Cardiac fibroblast (primary cell): ENCODE results near the gene NRBF2.

ENCODE experiments used
- DNase-seq, 2 donors: peaks; one replicate each; pipeline versions ENCODE4 v3.0.0 to v3.0.0-alpha.2; 2010; ENCODE audit warnings: low read depth in 2 of 2
- H3K4me3 ChIP-seq, 2 donors: replicated peaks in 1 of 2; 1 replicate in 1 of 2; 2 replicates in 1 of 2; pipeline ENCODE4 v1.5.1; 2011; ENCODE audit warnings: low read depth in 2 of 2, low read length in 2 of 2, mild to moderate bottlenecking in 2 of 2, moderate library complexity in 1 of 2
- TF ChIP-seq, protein P1 (sequence below): IDR thresholded peaks from one replicate; pipeline ENCODE4 v1.5.1; 2011; ENCODE audit warnings: low read depth, mild to moderate bottlenecking, low read length, inconsistent platforms

The NRBF2 gene

DNA sequence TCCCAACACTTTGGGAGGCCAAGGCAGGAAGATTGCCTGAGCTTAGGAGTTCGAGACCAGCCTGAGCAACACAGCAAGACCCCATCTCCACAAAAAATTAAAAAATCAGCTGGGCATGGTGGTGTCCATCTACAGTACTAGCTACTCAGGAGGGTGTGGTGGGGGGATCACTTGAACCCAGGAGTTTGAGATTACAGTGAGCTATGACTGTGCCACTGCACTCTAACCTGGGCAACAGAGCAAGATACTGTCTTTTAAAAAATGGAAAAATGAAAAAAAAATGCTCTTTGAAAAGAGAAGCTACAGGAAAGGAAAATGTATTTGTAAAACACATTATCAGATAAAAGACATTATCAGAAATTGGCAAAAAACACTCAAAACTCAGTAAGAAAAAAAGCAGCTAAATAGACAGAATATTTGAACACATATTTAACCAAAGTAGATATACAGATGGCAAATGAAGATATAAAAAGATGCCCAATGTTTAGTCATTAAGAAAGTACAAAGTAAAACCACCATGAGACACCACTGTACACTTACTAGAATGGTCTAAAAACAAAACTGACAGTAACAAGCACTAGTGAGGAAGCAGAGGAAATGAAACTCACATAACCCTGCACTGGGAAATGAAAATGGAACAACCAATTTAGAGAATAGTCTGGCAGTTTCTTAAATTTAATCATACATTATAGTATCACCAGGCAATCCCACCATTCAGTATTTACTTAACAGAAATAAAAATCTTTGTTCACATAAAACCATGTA is 40.5 kb downstream of the NRBF2 start:
- no peak overlapping the region for H3K4me3 ChIP-seq
- TF ChIP-seq, protein P1, sequence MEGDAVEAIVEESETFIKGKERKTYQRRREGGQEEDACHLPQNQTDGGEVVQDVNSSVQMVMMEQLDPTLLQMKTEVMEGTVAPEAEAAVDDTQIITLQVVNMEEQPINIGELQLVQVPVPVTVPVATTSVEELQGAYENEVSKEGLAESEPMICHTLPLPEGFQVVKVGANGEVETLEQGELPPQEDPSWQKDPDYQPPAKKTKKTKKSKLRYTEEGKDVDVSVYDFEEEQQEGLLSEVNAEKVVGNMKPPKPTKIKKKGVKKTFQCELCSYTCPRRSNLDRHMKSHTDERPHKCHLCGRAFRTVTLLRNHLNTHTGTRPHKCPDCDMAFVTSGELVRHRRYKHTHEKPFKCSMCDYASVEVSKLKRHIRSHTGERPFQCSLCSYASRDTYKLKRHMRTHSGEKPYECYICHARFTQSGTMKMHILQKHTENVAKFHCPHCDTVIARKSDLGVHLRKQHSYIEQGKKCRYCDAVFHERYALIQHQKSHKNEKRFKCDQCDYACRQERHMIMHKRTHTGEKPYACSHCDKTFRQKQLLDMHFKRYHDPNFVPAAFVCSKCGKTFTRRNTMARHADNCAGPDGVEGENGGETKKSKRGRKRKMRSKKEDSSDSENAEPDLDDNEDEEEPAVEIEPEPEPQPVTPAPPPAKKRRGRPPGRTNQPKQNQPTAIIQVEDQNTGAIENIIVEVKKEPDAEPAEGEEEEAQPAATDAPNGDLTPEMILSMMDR, result no peak
- DNase-seq, result no peak

DNA sequence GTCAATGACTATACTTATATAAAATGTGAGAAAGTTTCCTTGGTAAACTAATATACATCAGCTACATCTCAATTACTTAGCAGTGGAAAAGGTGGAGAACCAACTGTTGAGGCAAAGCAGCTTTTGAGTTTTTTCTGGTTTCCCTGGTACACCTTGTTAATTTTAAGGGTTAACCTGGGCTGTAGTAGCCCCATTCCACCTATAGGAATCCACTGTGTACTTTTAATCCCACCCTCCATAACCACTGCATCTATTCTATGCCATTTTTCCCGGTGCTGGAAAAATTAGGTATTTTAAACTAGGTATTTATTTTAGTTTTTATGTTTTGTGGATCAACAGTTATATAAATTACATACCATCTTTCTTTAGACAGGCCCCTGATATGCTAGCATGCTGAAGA is 42.4 kb downstream of the NRBF2 start:
- TF ChIP-seq, protein P1, result no peak
- no peak overlapping the region for H3K4me3 ChIP-seq
- no peak for DNase-seq

DNA sequence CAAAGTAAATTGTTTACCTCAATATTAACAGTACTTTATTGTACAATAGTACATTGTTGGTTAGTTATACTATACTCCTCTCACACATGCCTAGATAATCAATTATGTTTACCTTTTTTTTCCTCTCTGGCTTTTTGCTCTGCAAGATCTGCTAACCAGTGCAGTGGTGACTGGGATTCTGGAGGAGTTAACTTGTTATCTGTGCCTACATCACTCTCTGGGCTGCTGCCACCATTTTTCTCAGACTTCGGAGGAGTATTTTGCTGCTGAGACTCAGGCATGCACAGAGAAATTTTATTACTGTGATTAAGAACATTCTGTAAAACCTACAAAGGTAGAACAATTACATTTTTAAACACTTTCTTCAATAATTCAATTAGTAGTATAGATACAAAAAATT is 59.7 kb downstream of the NRBF2 start:
- DNase-seq, result peak in 1 of 2 donors; percentile 54
- H3K4me3 ChIP-seq, result no peak overlapping the region
- TF ChIP-seq, protein P1, result no peak

DNA sequence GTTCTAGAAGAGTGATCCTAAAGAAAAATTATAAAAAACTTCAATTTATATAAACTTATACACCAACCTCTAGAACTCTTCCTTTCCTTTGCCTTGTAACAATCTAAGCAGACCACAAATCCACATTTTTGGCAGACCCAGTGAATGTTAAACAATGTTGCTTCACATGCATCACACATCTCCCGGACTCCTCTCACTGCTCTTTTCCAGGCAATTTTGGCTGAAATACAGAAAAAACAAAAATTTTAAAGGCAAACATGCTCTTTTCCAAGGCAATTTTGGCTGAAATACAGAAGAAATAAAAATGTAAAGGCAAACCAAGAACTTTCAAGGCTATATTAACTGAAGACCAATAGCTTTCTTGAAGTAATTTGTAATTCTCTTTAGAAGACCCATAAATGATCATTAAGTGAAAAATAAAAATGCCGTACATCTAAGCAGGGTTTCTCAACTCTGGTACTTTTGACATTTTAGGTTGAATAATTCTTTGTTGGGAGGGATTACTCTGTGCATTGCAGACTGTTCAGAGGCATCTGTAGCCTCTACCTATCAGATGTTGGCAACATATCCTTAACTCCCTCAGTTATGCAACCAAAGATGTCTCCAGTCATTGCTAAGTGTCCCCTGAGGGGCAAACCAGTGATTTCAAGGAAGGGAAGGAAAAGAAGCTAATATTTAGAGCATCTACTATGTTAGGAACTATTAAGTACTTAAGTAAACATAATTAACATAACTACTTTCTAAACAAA is 64.4 kb downstream of the NRBF2 start:
- TF ChIP-seq, protein P1, result no peak
- DNase-seq, result peak; percentile 88 to 89
- H3K4me3 ChIP-seq, result no peak overlapping the region

DNA sequence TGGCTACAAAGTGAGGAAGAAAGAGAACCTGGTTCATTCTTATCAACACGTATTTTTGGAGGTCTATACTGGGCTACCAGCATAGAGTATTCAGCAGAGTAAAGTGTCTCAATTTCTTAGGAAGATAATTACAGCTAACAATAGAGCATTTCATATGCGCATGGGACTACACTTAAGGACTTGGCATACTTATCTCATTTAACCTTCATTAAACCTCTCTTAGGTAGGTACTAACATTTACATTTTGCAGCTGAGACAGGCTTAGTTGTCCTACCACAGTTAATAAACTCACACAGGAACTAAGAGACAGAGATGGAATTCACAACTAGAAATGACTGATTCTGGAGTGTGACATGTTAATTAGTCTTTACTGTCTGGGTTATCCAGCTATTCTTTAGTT is 66.6 kb downstream of the NRBF2 start:
- no peak for DNase-seq
- TF ChIP-seq, protein P1, result no peak

DNA sequence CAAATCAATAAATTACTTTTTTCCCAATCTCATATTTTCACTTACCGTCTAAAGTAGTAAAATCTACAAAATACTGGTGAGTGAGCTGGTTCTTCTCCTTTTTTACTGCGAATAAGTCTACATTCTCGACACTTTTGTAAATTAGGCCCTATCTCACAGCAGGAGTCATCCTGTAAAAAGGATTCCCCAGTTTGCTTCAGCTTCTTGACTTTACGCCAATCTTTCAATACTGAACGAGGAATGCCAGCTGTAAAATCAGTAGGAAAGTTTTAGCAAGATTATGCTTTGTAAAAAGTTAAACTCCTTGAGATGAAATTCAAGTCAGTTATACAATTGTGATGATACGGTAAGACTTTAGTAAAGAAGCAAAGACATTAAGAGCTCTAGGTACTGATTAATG is 67.3 kb downstream of the NRBF2 start:
- DNase-seq, result no peak
- H3K4me3 ChIP-seq, result no peak overlapping the region
- TF ChIP-seq, protein P1, result no peak

More for the DNA sequence above, 66.6 kb downstream of the NRBF2 start:
- no peak overlapping the region for H3K4me3 ChIP-seq
